Trophoblast cell (in vitro differentiated cells and primary cell): Measurements from ENCODE around the gene GNA15. TPM values are rescaled to one million over a fixed set of nuclear protein-coding genes. Genes with fewer than 3 reads are reported as not detected.
"Not testable (repeated sequence)": the region's sequence is repeated elsewhere in the genome, so short reads cannot be mapped to it uniquely, and the experiment has no call there.

Source experiments
- DNase-seq, 2 donors: peaks; one replicate each; pipeline ENCODE4 v3.0.0-alpha.2; 2016
- H2AFZ ChIP-seq: 2 replicates; pipeline ENCODE4 v1.6.1; 2013; ENCODE audit warnings: low read length, moderate library complexity, mild to moderate bottlenecking; ENCODE audit not compliant: insufficient read depth, poor library complexity
- H2AK5ac ChIP-seq: 2 replicates; pipeline ENCODE4 v1.6.1; 2013; ENCODE audit warnings: mild to moderate bottlenecking, low read length
- H2BK120ac ChIP-seq: 2 replicates; pipeline ENCODE4 v1.6.1; 2013; ENCODE audit warnings: low read length, mild to moderate bottlenecking, moderate library complexity; ENCODE audit not compliant: insufficient read depth, poor library complexity
- H2BK12ac ChIP-seq: 2 replicates; pipeline ENCODE4 v1.6.1; 2013; ENCODE audit warnings: mild to moderate bottlenecking, low read length, moderate library complexity
- H2BK5ac ChIP-seq: 2 replicates; pipeline ENCODE4 v1.6.1; 2013; ENCODE audit warnings: low read length, low read depth, moderate library complexity, mild to moderate bottlenecking; ENCODE audit not compliant: poor library complexity
- H3K14ac ChIP-seq: 2 replicates; pipeline ENCODE4 v1.6.1; 2013; ENCODE audit warnings: mild to moderate bottlenecking, low read length
- H3K18ac ChIP-seq: 2 replicates; pipeline ENCODE4 v1.6.1; 2013; ENCODE audit warnings: mild to moderate bottlenecking, low read length
- H3K23ac ChIP-seq: 2 replicates; pipeline ENCODE4 v1.6.1; 2013; ENCODE audit warnings: low read length
- H3K27ac ChIP-seq: 2 replicates; pipeline ENCODE4 v1.5.1; 2013; ENCODE audit warnings: low read depth, mild to moderate bottlenecking, inconsistent platforms, low read length, moderate library complexity
- H3K27me3 ChIP-seq: 2 replicates; pipeline ENCODE4 v1.6.1; 2013; ENCODE audit warnings: inconsistent platforms, mild to moderate bottlenecking, low read length, moderate library complexity; ENCODE audit not compliant: insufficient read depth
- H3K36me3 ChIP-seq, 2 experiments: 1 replicate in 1 of 2; 2 replicates in 1 of 2; pipeline ENCODE4 v1.6.1; 2013; ENCODE audit warnings: low read length in 2 of 2, mild to moderate bottlenecking in 2 of 2, moderate library complexity in 1 of 2; ENCODE audit not compliant: insufficient read depth in 2 of 2, control insufficient read depth in 1 of 2
- H3K4ac ChIP-seq: 2 replicates; pipeline ENCODE4 v1.6.1; 2013; ENCODE audit warnings: low read depth, mild to moderate bottlenecking, low read length, moderate library complexity
- H3K4me1 ChIP-seq, 2 experiments: 1 replicate in 1 of 2; 2 replicates in 1 of 2; pipeline ENCODE4 v1.6.1; 2013; ENCODE audit warnings: low read length in 2 of 2, mild to moderate bottlenecking in 2 of 2, moderate library complexity in 1 of 2; ENCODE audit not compliant: insufficient read depth in 2 of 2, control insufficient read depth in 1 of 2
- H3K4me2 ChIP-seq: 2 replicates; pipeline ENCODE4 v1.6.1; 2013; ENCODE audit warnings: inconsistent platforms, mild to moderate bottlenecking, low read length, moderate library complexity
- H3K4me3 ChIP-seq: 2 replicates; pipeline ENCODE4 v1.5.1; 2013; ENCODE audit warnings: mild to moderate bottlenecking, low read depth, low read length, inconsistent platforms
- H3K79me1 ChIP-seq: one replicate; pipeline ENCODE4 v1.6.1; 2013; ENCODE audit warnings: low read length
- H3K79me2 ChIP-seq: 2 replicates; pipeline ENCODE4 v1.6.1; 2013; ENCODE audit warnings: low read length, mild to moderate bottlenecking; ENCODE audit not compliant: control insufficient read depth, insufficient read depth, poor library complexity
- H3K9ac ChIP-seq: 2 replicates; pipeline ENCODE4 v1.6.1; 2013; ENCODE audit warnings: mild to moderate bottlenecking, low read length
- H3K9me3 ChIP-seq: 2 replicates; pipeline ENCODE4 v1.6.1; 2013; ENCODE audit warnings: low read depth, mild to moderate bottlenecking, control low read depth, inconsistent platforms, low read length; ENCODE audit not compliant: insufficient read depth
- H4K12ac ChIP-seq: 2 replicates; pipeline ENCODE4 v1.6.1; 2013; ENCODE audit warnings: low read depth, mild to moderate bottlenecking, low read length, moderate library complexity
- H4K8ac ChIP-seq: 2 replicates; pipeline ENCODE4 v1.6.1; 2013; ENCODE audit warnings: low read depth, mild to moderate bottlenecking, low read length, moderate library complexity
- H4K91ac ChIP-seq: one replicate; pipeline ENCODE4 v1.6.1; 2013; ENCODE audit warnings: low read depth, mild to moderate bottlenecking, low read length, moderate library complexity
- WGBS: extraction: QIAGEN DNeasy Blood & Tissue Kit; methylation state at CpG from one replicate; pipeline ENCODE4 v1.1.7; 2013; ENCODE audit warnings: missing lambda C conversion rate; ENCODE audit not compliant: insufficient read length, insufficient coverage; ENCODE audit errors: extremely low coverage; 5-methylcytosine and 5-hydroxymethylcytosine counted together
- polyA plus RNA-seq: library from polyadenylated mRNA; stranded (reverse); fragments of 200-250 nt; gene quantifications from 2 replicates; pipeline ENCODE4 v1.2.3, GENCODE V29; 2013

GNA15 gene, protein sequence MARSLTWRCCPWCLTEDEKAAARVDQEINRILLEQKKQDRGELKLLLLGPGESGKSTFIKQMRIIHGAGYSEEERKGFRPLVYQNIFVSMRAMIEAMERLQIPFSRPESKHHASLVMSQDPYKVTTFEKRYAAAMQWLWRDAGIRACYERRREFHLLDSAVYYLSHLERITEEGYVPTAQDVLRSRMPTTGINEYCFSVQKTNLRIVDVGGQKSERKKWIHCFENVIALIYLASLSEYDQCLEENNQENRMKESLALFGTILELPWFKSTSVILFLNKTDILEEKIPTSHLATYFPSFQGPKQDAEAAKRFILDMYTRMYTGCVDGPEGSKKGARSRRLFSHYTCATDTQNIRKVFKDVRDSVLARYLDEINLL
- polyA plus RNA-seq, result 0.03 TPM in 1 of 2 replicates, not detected in the other

DNA sequence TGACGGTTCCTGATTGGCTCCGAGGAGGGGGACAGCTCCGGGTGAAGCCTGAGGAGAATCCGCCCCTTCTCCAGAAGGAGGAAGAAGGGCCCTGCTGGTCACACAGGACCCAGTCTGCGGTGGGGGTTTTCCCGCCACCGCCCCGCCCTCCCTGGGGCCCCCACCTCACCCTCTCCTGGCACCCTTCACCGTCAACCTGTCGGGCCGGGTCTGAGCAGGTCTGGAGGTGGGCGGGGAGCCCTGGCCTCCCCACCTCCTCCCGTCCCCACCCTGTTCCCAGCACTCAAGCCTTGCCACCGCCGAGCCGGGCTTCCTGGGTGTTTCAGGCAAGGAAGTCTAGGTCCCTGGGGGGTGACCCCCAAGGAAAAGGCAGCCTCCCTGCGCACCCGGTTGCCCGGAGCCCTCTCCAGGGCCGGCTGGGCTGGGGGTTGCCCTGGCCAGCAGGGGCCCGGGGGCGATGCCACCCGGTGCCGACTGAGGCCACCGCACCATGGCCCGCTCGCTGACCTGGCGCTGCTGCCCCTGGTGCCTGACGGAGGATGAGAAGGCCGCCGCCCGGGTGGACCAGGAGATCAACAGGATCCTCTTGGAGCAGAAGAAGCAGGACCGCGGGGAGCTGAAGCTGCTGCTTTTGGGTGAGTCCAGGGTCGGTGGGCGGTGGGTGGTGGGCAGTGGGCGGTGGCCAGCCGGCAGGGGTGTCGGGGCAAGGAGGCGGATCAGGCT is at the start of gene GNA15:
GNA15 (plus strand) TSS at position 73 of the 723 bp plus-strand sequence; CDS start at position 491, 418 bp downstream.
- H3K27ac ChIP-seq, result no peak within 1 kb of the TSS

DNA sequence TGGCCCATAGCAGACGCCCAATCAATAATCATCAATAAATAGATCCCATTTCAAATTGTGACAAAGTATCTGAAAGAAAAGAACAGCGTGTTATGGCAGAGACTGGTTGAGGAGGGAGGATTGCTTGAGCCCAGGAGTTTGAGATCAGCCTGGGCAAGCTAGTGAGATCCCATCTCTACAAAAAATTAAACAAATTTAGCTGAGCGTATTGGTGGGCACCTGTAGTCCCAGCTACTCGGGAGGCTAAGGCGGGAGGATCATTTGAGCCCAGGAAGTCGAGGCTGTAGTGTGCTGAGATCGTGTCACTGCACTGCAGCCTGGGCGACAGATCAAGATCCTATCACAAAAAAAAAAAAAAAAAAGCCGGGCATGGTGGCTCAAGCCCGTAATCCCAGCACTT is 48.1 kb upstream of the GNA15 start:
- Histone ChIP-seq H3K4me2 (no peak overlapping the region), H2AK5ac (no peak overlapping the region), H2AFZ (no peak overlapping the region), H2BK12ac (no peak overlapping the region), H3K27me3 (no peaks in the 10 kb centered on the region), H3K9ac (no peak overlapping the region), H3K27ac (no peak overlapping the region), H3K79me1 (no peaks in the 10 kb centered on the region), H3K9me3 (no peaks in the 10 kb centered on the region), H3K14ac (no peak overlapping the region), H3K23ac (no peak overlapping the region), H3K4me3 (no peak overlapping the region), H2BK5ac (no peak overlapping the region), H3K4me1 (no peaks in the 10 kb centered on the region), H3K36me3 (no peaks in the 10 kb centered on the region), H3K79me2 (no peaks in the 10 kb centered on the region), H4K8ac (no peak overlapping the region), H3K18ac (no peak overlapping the region), H2BK120ac (no peak overlapping the region), H4K12ac (no peak overlapping the region), H4K91ac (no peak overlapping the region), H3K4ac (no peak overlapping the region)
- DNase-seq, result no peak
- no CpG with 5 or more reads among the region's 10 CpGs for WGBS

More for the DNA sequence above, at the start of gene GNA15:
- H3K23ac ChIP-seq, result no peak within 1 kb of the TSS
- WGBS, result no CpG with 5 or more reads among the region's 40 CpGs
- H3K18ac ChIP-seq, result no peak within 1 kb of the TSS
- H2BK5ac ChIP-seq, result no peak within 1 kb of the TSS
- no peaks in the 10 kb centered on the region for H3K79me2 ChIP-seq
- no peak within 1 kb of the TSS for H3K9ac ChIP-seq
- H3K4me3 ChIP-seq, result no peak within 1 kb of the TSS
- H2AK5ac ChIP-seq, result no peak within 1 kb of the TSS
- no peak within 1 kb of the TSS for H3K4me2 ChIP-seq
- H3K14ac ChIP-seq, result no peak within 1 kb of the TSS
- no peaks in the 10 kb centered on the region for H3K79me1 ChIP-seq
- H4K8ac ChIP-seq, result no peak within 1 kb of the TSS
- H4K12ac ChIP-seq, result no peak within 1 kb of the TSS
- H2BK12ac ChIP-seq, result no peak within 1 kb of the TSS
- no peaks in the 10 kb centered on the region for H3K27me3 ChIP-seq
- H3K4me1 ChIP-seq, result no peaks in the 10 kb centered on the region
- H2BK120ac ChIP-seq, result no peak within 1 kb of the TSS
- no peaks in the 10 kb centered on the region for H3K9me3 ChIP-seq
- no peaks in the 10 kb centered on the region for H3K36me3 ChIP-seq
- no peak within 1 kb of the TSS for H3K4ac ChIP-seq
- DNase-seq, result peak in 1 of 2 donors; percentile 30
- H2AFZ ChIP-seq, result no peak within 1 kb of the TSS
- no peak within 1 kb of the TSS for H4K91ac ChIP-seq

DNA sequence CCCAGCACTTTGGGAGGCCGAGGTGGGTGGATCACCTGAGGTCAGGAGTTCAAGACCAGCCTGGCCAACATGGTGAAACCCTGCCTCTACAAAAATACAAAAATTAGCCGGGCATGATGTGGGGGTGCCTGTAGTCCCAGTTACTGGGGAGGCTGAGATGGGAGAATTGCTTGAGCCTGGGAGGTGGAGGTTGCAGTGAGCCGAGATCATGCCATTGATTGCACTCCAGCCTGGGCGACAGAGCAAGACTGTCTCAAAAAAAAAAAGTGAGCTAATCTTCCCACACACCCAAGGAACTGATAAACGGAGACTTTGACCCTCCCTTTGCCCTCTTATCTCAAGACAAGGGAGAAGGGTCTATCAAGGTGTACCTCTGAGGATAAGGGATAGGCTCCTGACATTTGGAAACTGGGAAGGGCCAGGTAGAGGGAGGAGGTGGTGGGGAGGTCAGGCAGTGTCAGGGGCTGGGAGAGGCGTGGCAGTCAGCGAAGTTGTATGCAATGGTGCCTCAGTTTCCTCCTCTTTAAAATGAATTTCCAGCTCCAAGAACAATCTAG is 46.5 kb upstream of the GNA15 start:
- H3K9me3 ChIP-seq, H3K27ac ChIP-seq, H3K4ac ChIP-seq, H3K4me3 ChIP-seq, H2AK5ac ChIP-seq, H3K9ac ChIP-seq, H3K18ac ChIP-seq, H3K4me2 ChIP-seq, H3K36me3 ChIP-seq, H2BK12ac ChIP-seq, H3K4me1 ChIP-seq, H4K8ac ChIP-seq, H2BK120ac ChIP-seq, H3K23ac ChIP-seq, H3K27me3 ChIP-seq, DNase-seq, H3K79me1 ChIP-seq, H3K79me2 ChIP-seq, H2BK5ac ChIP-seq, H3K14ac ChIP-seq, H4K91ac ChIP-seq, H2AFZ ChIP-seq: not testable (repeated sequence)
- H4K12ac ChIP-seq, result peak overlapping the region; percentile 70
- no CpG with 5 or more reads among the region's 7 CpGs for WGBS

DNA sequence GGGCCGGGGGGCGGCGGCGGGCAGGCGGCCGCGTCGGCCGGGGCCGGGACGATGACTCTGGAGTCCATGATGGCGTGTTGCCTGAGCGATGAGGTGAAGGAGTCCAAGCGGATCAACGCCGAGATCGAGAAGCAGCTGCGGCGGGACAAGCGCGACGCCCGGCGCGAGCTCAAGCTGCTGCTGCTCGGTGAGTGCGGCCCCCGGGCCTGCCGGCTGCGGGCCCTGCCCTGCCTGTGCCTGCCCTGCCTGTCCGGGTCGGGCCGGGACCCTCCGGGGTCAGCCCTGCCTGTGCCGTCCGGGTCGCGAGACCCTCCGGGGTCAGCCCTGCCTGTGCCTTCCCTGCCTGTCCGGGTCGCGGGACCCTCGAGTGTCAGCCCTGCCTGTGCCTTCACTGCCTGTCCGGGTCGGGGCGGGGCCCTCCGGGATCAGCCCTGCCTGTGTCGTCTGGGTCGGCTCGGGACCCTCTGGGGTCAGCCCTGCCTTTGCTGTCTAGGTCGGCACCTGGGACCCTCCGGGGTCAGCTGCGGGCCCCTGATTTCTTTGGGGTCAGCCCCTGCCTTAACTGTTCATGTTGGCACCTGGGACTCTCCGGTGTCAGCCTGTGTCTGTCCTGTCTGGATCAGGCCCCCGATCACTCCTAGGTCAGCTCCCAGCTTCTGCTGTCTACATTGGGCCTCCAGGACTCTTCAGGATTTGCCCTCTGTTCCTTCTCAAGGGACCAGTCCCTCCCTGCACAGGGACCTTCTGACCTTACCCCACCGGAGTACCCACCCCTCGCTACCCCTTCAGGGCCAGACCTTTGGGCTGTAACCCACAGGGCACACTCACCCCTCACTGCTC is 41.0 kb upstream of the GNA15 start:
- peak overlapping the region; percentile 64 for H2BK120ac ChIP-seq
- no peak overlapping the region for H3K23ac ChIP-seq
- H3K14ac ChIP-seq, result peak overlapping the region; percentile 87
- peak overlapping the region; percentile 94 for H3K4me2 ChIP-seq
- peaks cover 7% of the 10 kb centered on the region for H3K79me1 ChIP-seq
- H3K4ac ChIP-seq, result peak overlapping the region; percentile 97
- peak overlapping the region; percentile 95 for H2AK5ac ChIP-seq
- no peak overlapping the region for H2BK5ac ChIP-seq
- peak overlapping the region; percentile 79 for H2AFZ ChIP-seq
- peak in 1 of 2 donors; percentile 34 for DNase-seq
- H4K8ac ChIP-seq, result peak overlapping the region; percentile 67
- H4K12ac ChIP-seq, result peak overlapping the region; percentile 56
- H3K9ac ChIP-seq, result peak overlapping the region; percentile 98
- H3K27ac ChIP-seq, result no peak overlapping the region
- H3K79me2 ChIP-seq, result peaks cover 37% of the 10 kb centered on the region
- H3K36me3 ChIP-seq, result peaks cover 0 to 5% of the 10 kb centered on the region in 2 experiments
- peaks cover 2% of the 10 kb centered on the region for H3K9me3 ChIP-seq
- WGBS, result no CpG with 5 or more reads among the region's 57 CpGs
- H3K4me3 ChIP-seq, result peak overlapping the region; percentile 95
- no peak overlapping the region for H2BK12ac ChIP-seq
- peak overlapping the region; percentile 81 for H3K18ac ChIP-seq
- no peaks in the 10 kb centered on the region for H3K27me3 ChIP-seq
- peak overlapping the region; percentile 63 for H4K91ac ChIP-seq
- H3K4me1 ChIP-seq, result peaks cover 9 to 15% of the 10 kb centered on the region in 2 experiments
